ENCODE results near the gene ADAMTSL3.

Gene ADAMTSL3

GRCh38 chr15:83610901-83611685 is 42.8 kb upstream of the ADAMTSL3 start:
- no peak overlapping the region for H3K4me2 ChIP-seq (ENCODE audit: low read length)
- H3K4ac ChIP-seq (ENCODE audit: low read depth, low read length) = no peak overlapping the region
- no peak overlapping the region for H2BK120ac ChIP-seq (ENCODE audit: low read depth, low read length)
- H2AK5ac ChIP-seq (ENCODE audit: low read length) = no peak overlapping the region
- H3K79me1 ChIP-seq (ENCODE audit: low read length) = no peaks in the 10 kb centered on the region
- no peak overlapping the region for H4K8ac ChIP-seq (ENCODE audit: low read depth, low read length)
- no peak overlapping the region for H4K5ac ChIP-seq (ENCODE audit: low read length)
- no peak overlapping the region for H3K56ac ChIP-seq (ENCODE audit: low read length)
- no peak overlapping the region for H2BK5ac ChIP-seq (ENCODE audit: low read length)
- H3K23ac ChIP-seq (ENCODE audit: low read length) = no peak overlapping the region
- H3K4me3 ChIP-seq (ENCODE audit: low read length) = no peak overlapping the region
- H3K36me3 ChIP-seq (ENCODE audit: control insufficient read depth, insufficient read depth, low read length) = no peaks in the 10 kb centered on the region
- no peaks in the 10 kb centered on the region for H3K27me3 ChIP-seq (ENCODE audit: insufficient read depth, low read length, poor library complexity)
- H3K18ac ChIP-seq (ENCODE audit: low read length) = no peak overlapping the region
- no CpG with 5 or more reads among the region's 9 CpGs for WGBS (ENCODE audit: extremely low coverage, insufficient coverage, low lambda C conversion rate)
- no peak overlapping the region for H3K9ac ChIP-seq (ENCODE audit: low read length)
- H3K27ac ChIP-seq (ENCODE audit: low read depth, low read length) = no peak overlapping the region
- no peaks in the 10 kb centered on the region for H3K79me2 ChIP-seq (ENCODE audit: control insufficient read depth, insufficient read depth, low read length)
- DNase-seq = no peak
- H3K4me1 ChIP-seq (ENCODE audit: control insufficient read depth, low read depth, low read length) = no peaks in the 10 kb centered on the region
- H2BK15ac ChIP-seq (replicated peaks; ENCODE audit: low read depth) = no peak overlapping the region

DNA sequence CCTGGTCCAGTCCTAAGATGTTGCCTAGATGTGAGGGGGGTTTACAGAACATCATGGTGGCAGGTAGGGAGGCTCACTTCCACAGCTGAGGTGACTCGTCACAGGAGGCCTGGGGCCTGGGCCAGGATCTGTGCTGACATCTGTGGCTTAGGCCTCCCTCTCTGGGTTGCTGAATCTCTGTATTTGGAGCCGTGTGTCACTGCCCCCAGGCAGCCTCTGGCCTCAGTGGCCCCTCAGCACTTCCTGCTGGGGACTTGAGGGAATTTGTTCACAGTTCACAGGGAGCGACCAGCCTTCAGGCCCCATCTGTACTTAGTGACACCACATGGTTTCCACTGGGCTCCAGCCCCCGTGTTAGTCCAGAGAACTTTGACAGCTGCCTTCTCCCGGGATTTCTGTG is 41.7 kb upstream of the ADAMTSL3 start:
- H3K36me3 ChIP-seq (ENCODE audit: control insufficient read depth, insufficient read depth, low read length) = no peaks in the 10 kb centered on the region
- no peak overlapping the region for H2BK5ac ChIP-seq (ENCODE audit: low read length)
- DNase-seq = peak; percentile 14
- no peaks in the 10 kb centered on the region for H3K27me3 ChIP-seq (ENCODE audit: insufficient read depth, low read length, poor library complexity)
- H2BK15ac ChIP-seq (replicated peaks; ENCODE audit: low read depth) = no peak overlapping the region
- no peaks in the 10 kb centered on the region for H3K79me1 ChIP-seq (ENCODE audit: low read length)
- H3K27ac ChIP-seq (ENCODE audit: low read depth, low read length) = no peak overlapping the region
- no peak overlapping the region for H3K56ac ChIP-seq (ENCODE audit: low read length)
- H3K4me3 ChIP-seq (ENCODE audit: low read length) = no peak overlapping the region
- H3K79me2 ChIP-seq (ENCODE audit: control insufficient read depth, insufficient read depth, low read length) = no peaks in the 10 kb centered on the region
- no peak overlapping the region for H3K18ac ChIP-seq (ENCODE audit: low read length)
- H3K4ac ChIP-seq (ENCODE audit: low read depth, low read length) = no peak overlapping the region
- H3K9ac ChIP-seq (ENCODE audit: low read length) = no peak overlapping the region
- H3K4me1 ChIP-seq (ENCODE audit: control insufficient read depth, low read depth, low read length) = no peaks in the 10 kb centered on the region
- WGBS (ENCODE audit: extremely low coverage, insufficient coverage, low lambda C conversion rate) = no CpG with 5 or more reads among the region's 5 CpGs
- no peak overlapping the region for H2AK5ac ChIP-seq (ENCODE audit: low read length)
- H3K4me2 ChIP-seq (ENCODE audit: low read length) = no peak overlapping the region
- H4K8ac ChIP-seq (ENCODE audit: low read depth, low read length) = no peak overlapping the region
- H3K23ac ChIP-seq (ENCODE audit: low read length) = no peak overlapping the region
- no peak overlapping the region for H4K5ac ChIP-seq (ENCODE audit: low read length)
- no peak overlapping the region for H2BK120ac ChIP-seq (ENCODE audit: low read depth, low read length)

DNA sequence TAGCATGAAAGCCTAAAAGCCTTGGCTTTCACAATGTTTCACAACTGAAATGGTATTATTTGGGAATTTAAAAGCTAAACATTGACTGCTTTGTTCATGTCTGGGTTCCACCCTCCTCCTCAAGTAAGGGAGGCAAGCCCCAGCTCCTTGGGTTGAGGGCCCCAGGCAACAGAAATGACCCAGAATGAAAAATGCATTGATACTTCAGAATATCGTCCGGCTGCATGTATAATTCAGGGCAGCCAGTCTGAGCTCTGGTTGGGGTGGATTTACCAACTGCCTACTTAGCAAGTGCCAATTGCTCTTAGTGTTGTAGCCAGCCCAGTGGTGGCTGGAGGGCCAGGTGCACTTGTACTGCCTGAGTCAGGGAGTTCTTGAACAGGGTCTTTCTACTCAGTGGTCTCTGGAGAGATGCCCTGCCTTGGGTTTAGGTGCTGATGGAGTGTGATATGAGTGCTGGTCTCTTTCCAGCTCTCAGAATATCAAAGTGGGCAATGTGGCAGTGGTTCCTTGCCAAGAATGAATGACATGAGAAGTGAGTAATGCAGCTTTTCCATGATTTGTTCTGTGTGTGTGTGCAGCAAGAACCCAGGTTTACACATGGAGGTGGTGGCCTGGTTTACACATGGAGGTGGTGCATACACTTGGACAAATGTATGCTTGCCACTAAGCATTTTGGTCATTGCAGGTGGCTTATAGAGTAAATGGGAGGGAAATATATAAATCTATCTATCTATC is 40.9 kb upstream of the ADAMTSL3 start:
- Histone ChIP-seq H2BK15ac (replicated peaks; ENCODE audit: low read depth) (no peak overlapping the region), H4K5ac (ENCODE audit: low read length) (no peak overlapping the region), H3K4me1 (ENCODE audit: control insufficient read depth, low read depth, low read length) (no peaks in the 10 kb centered on the region), H3K27me3 (ENCODE audit: insufficient read depth, low read length, poor library complexity) (no peaks in the 10 kb centered on the region), H3K9ac (ENCODE audit: low read length) (no peak overlapping the region), H2BK5ac (ENCODE audit: low read length) (no peak overlapping the region), H3K4me3 (ENCODE audit: low read length) (no peak overlapping the region), H3K79me2 (ENCODE audit: control insufficient read depth, insufficient read depth, low read length) (no peaks in the 10 kb centered on the region), H3K18ac (ENCODE audit: low read length) (no peak overlapping the region), H2AK5ac (ENCODE audit: low read length) (no peak overlapping the region), H3K23ac (ENCODE audit: low read length) (no peak overlapping the region), H3K27ac (ENCODE audit: low read depth, low read length) (no peak overlapping the region), H3K4me2 (ENCODE audit: low read length) (no peak overlapping the region), H2BK120ac (ENCODE audit: low read depth, low read length) (no peak overlapping the region), H4K8ac (ENCODE audit: low read depth, low read length) (no peak overlapping the region), H3K4ac (ENCODE audit: low read depth, low read length) (no peak overlapping the region), H3K79me1 (ENCODE audit: low read length) (no peaks in the 10 kb centered on the region), H3K36me3 (ENCODE audit: control insufficient read depth, insufficient read depth, low read length) (no peaks in the 10 kb centered on the region), H3K56ac (ENCODE audit: low read length) (no peak overlapping the region)
- no CpG with 5 or more reads among the region's 2 CpGs for WGBS (ENCODE audit: extremely low coverage, insufficient coverage, low lambda C conversion rate)
- no peak for DNase-seq

DNA sequence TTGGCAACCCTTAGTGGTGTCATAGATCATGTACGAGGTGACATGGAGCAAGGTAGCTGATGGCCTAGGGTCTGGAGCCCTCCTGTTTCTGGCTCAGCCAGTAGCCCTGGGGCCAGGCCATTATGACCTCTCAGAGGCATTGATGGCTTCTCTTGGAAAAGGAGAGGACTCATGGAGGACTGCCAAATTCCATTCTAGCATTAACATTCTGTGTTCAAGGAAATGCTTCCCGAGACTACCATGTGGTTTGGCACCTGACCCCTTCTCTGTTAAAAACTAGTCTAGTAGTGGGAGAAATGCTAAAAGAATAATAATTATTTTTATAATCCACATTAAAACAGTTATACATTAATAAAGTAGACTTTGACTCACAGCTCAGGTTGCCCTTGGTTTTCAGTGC is 40.2 kb upstream of the ADAMTSL3 start:
- H3K23ac ChIP-seq (ENCODE audit: low read length) = no peak overlapping the region
- no peak overlapping the region for H3K4me2 ChIP-seq (ENCODE audit: low read length)
- no peaks in the 10 kb centered on the region for H3K36me3 ChIP-seq (ENCODE audit: control insufficient read depth, insufficient read depth, low read length)
- H3K9ac ChIP-seq (ENCODE audit: low read length) = no peak overlapping the region
- no peaks in the 10 kb centered on the region for H3K4me1 ChIP-seq (ENCODE audit: control insufficient read depth, low read depth, low read length)
- no peak overlapping the region for H4K8ac ChIP-seq (ENCODE audit: low read depth, low read length)
- H3K4me3 ChIP-seq (ENCODE audit: low read length) = no peak overlapping the region
- WGBS (ENCODE audit: extremely low coverage, insufficient coverage, low lambda C conversion rate) = no CpG with 5 or more reads among the region's 2 CpGs
- no peak overlapping the region for H2BK15ac ChIP-seq (replicated peaks; ENCODE audit: low read depth)
- H2BK120ac ChIP-seq (ENCODE audit: low read depth, low read length) = no peak overlapping the region
- no peak overlapping the region for H3K56ac ChIP-seq (ENCODE audit: low read length)
- no peaks in the 10 kb centered on the region for H3K79me2 ChIP-seq (ENCODE audit: control insufficient read depth, insufficient read depth, low read length)
- H2BK5ac ChIP-seq (ENCODE audit: low read length) = no peak overlapping the region
- no peak overlapping the region for H3K18ac ChIP-seq (ENCODE audit: low read length)
- H3K4ac ChIP-seq (ENCODE audit: low read depth, low read length) = no peak overlapping the region
- H2AK5ac ChIP-seq (ENCODE audit: low read length) = no peak overlapping the region
- no peak for DNase-seq
- H3K27ac ChIP-seq (ENCODE audit: low read depth, low read length) = no peak overlapping the region
- H3K27me3 ChIP-seq (ENCODE audit: insufficient read depth, low read length, poor library complexity) = no peaks in the 10 kb centered on the region
- H3K79me1 ChIP-seq (ENCODE audit: low read length) = no peaks in the 10 kb centered on the region
- H4K5ac ChIP-seq (ENCODE audit: low read length) = no peak overlapping the region

- H3K4me3 ChIP-seq (ENCODE audit: low read length) = no peak overlapping the region
- H2BK5ac ChIP-seq (ENCODE audit: low read length) = no peak overlapping the region
- H3K36me3 ChIP-seq (ENCODE audit: control insufficient read depth, insufficient read depth, low read length) = no peaks in the 10 kb centered on the region
- no peaks in the 10 kb centered on the region for H3K4me1 ChIP-seq (ENCODE audit: control insufficient read depth, low read depth, low read length)
- DNase-seq = no peak
- no CpG with 5 or more reads among the region's 1 CpG for WGBS (ENCODE audit: extremely low coverage, insufficient coverage, low lambda C conversion rate)
- H4K5ac ChIP-seq (ENCODE audit: low read length) = no peak overlapping the region
- no peak overlapping the region for H2AK5ac ChIP-seq (ENCODE audit: low read length)
- no peak overlapping the region for H2BK15ac ChIP-seq (replicated peaks; ENCODE audit: low read depth)
- no peak overlapping the region for H3K18ac ChIP-seq (ENCODE audit: low read length)
- no peak overlapping the region for H3K27ac ChIP-seq (ENCODE audit: low read depth, low read length)
- no peak overlapping the region for H3K4ac ChIP-seq (ENCODE audit: low read depth, low read length)
- H3K4me2 ChIP-seq (ENCODE audit: low read length) = no peak overlapping the region
- no peaks in the 10 kb centered on the region for H3K27me3 ChIP-seq (ENCODE audit: insufficient read depth, low read length, poor library complexity)
- H3K56ac ChIP-seq (ENCODE audit: low read length) = no peak overlapping the region
- no peaks in the 10 kb centered on the region for H3K79me2 ChIP-seq (ENCODE audit: control insufficient read depth, insufficient read depth, low read length)
- H3K9ac ChIP-seq (ENCODE audit: low read length) = no peak overlapping the region
- H3K23ac ChIP-seq (ENCODE audit: low read length) = no peak overlapping the region
- no peak overlapping the region for H4K8ac ChIP-seq (ENCODE audit: low read depth, low read length)
- no peaks in the 10 kb centered on the region for H3K79me1 ChIP-seq (ENCODE audit: low read length)
- no peak overlapping the region for H2BK120ac ChIP-seq (ENCODE audit: low read depth, low read length)
These were observed 37.1 kb upstream of the ADAMTSL3 start for GRCh38 chr15:83616840-83617239.
